Hepatocyte (in vitro differentiated cells): ENCODE data around the gene TAF4. TPM values are rescaled to one million over a fixed set of nuclear protein-coding genes. Genes with fewer than 3 reads are reported as not detected.

Experiments
- DNase-seq: peaks from one replicate; pipeline ENCODE4 v3.0.0-alpha.2; 2016; ENCODE audit warnings: low spot score
- H2AFZ ChIP-seq: fragments of 200-600 bp; sonication (generic); 2 replicates; pipeline ENCODE4 v1.6.0; 2016; ENCODE audit warnings: antibody characterized with exemption, mild to moderate bottlenecking
- H3K27ac ChIP-seq: fragments of 200-600 bp; sonication (generic); 2 replicates; pipeline ENCODE4 v1.5.1; 2016; ENCODE audit warnings: mild to moderate bottlenecking
- H3K27me3 ChIP-seq: fragments of 200-600 bp; sonication (generic); 2 replicates; pipeline ENCODE4 v1.6.1; 2016
- H3K36me3 ChIP-seq: fragments of 200-600 bp; sonication (generic); replicated peaks from 2 replicates; pipeline ENCODE4 v1.5.1; 2016; ENCODE audit warnings: low read depth; ENCODE audit not compliant: insufficient read depth
- H3K4me1 ChIP-seq: fragments of 200-600 bp; sonication (generic); 2 replicates; pipeline ENCODE4 v1.5.1; 2016; ENCODE audit warnings: mild to moderate bottlenecking, moderate library complexity; ENCODE audit not compliant: insufficient read depth
- H3K4me2 ChIP-seq: fragments of 200-600 bp; sonication (generic); 2 replicates; pipeline ENCODE4 v1.6.0; 2016
- H3K4me3 ChIP-seq: fragments of 200-600 bp; sonication (generic); 2 replicates; pipeline ENCODE4 v1.5.1; 2016; ENCODE audit warnings: mild to moderate bottlenecking
- H3K79me2 ChIP-seq: fragments of 200-600 bp; sonication (generic); 2 replicates; pipeline ENCODE4 v1.6.0; 2017; ENCODE audit warnings: mild to moderate bottlenecking
- H3K9me2 ChIP-seq: fragments of 200-600 bp; sonication (generic); replicated peaks from 2 replicates; pipeline ENCODE4 v1.6.0; 2017; ENCODE audit warnings: mild to moderate bottlenecking; ENCODE audit not compliant: insufficient read depth
- H3K9me3 ChIP-seq: fragments of 200-600 bp; sonication (generic); 2 replicates; pipeline ENCODE4 v1.5.1; 2016; ENCODE audit warnings: low read depth, mild to moderate bottlenecking
- H4K20me1 ChIP-seq: fragments of 200-600 bp; sonication (generic); 2 replicates; pipeline ENCODE4 v1.6.0; 2016; ENCODE audit warnings: mild to moderate bottlenecking; ENCODE audit not compliant: insufficient read depth, poor library complexity, severe bottlenecking
- CTCF ChIP-seq: fragments of 200-600 bp; sonication (generic); IDR thresholded peaks from 2 replicates; pipeline ENCODE4 v1.5.1; 2016; ENCODE audit warnings: antibody characterized with exemption, mild to moderate bottlenecking; ENCODE audit not compliant: poor library complexity
- EZH2 ChIP-seq: fragments of 200-600 bp; sonication (generic); IDR thresholded peaks from 2 replicates; pipeline ENCODE4 v1.6.1; 2016; ENCODE audit warnings: antibody characterized with exemption, mild to moderate bottlenecking, borderline replicate concordance
- EZH2phosphoT487 ChIP-seq: fragments of 200-600 bp; sonication (generic); IDR thresholded peaks from one replicate; pipeline ENCODE4 v1.6.1; 2018; ENCODE audit warnings: antibody characterized with exemption, mild to moderate bottlenecking, low read depth, moderate library complexity; ENCODE audit not compliant: unreplicated experiment, severe bottlenecking
- WGBS: methylation state at CpG from one replicate; pipeline ENCODE4 v1.1.6; 2016; ENCODE audit warnings: low lambda C conversion rate; ENCODE audit errors: missing lambda C conversion rate; 5-methylcytosine and 5-hydroxymethylcytosine counted together
- polyA plus RNA-seq: library from polyadenylated mRNA; unstranded; fragments of >200 nt; fragmentation: Nextera tagmentation; extraction: Ambion mirVana; gene quantifications from 2 replicates; pipeline ENCODE4 v1.2.1, GENCODE V29; 2016
- total RNA-seq: library from RNA; depleted of rRNA; stranded (reverse); fragments of >200 nt; gene quantifications from 2 replicates; pipeline ENCODE4 v1.2.3, GENCODE V29; 2014

TAF4 gene
- total and polyA plus RNA-seq, 2 experiments from 2014 or later: 2.9 to 6.6 TPM

DNA sequence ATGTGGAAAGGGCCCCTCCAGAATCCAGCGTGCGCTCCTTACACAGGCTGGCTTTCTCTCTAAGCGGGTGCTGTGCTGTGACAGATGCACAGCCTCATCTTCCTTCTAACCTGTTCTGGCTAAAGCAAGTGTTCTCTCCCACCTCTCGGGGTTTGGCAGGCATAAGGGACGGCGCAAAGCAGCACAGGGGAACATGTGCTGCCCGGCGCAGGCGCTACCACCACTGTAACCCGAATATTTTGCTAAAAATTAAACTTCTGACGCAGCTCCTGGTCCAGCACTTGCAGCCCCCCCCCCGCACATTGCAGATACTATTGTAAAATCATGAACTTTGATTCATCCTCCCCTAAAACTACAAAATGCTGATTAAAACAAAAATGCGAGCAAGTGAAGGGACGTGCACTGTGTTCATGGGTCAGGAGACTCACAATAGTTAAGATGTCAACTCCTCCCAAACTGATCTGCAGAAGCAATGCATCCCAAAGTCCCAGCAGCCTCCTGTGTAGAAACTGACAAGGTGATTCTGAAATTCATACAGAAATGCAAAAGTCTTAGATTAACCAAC, 43.0 kb downstream of the TAF4 start:
- no peak overlapping the region for H3K4me3 ChIP-seq
- H3K79me2 ChIP-seq: peaks cover 100% of the 10 kb centered on the region
- no peaks in the 10 kb centered on the region for H3K9me2 ChIP-seq
- no peak overlapping the region for H2AFZ ChIP-seq
- no peaks in the 10 kb centered on the region for H3K27me3 ChIP-seq
- H4K20me1 ChIP-seq: peaks cover 83% of the 10 kb centered on the region
- no peak overlapping the region for H3K4me2 ChIP-seq
- no peaks in the 10 kb centered on the region for H3K36me3 ChIP-seq
- peaks cover 8% of the 10 kb centered on the region for H3K4me1 ChIP-seq
- H3K27ac ChIP-seq: no peak overlapping the region
- 92% methylated on average over 14 of the region's 14 CpGs for WGBS
- no peak for DNase-seq
- H3K9me3 ChIP-seq: no peaks in the 10 kb centered on the region
- TF ChIP-seq CTCF: no peak
- no peak for TF ChIP-seq EZH2
- no peak for TF ChIP-seq EZH2phosphoT487

DNA sequence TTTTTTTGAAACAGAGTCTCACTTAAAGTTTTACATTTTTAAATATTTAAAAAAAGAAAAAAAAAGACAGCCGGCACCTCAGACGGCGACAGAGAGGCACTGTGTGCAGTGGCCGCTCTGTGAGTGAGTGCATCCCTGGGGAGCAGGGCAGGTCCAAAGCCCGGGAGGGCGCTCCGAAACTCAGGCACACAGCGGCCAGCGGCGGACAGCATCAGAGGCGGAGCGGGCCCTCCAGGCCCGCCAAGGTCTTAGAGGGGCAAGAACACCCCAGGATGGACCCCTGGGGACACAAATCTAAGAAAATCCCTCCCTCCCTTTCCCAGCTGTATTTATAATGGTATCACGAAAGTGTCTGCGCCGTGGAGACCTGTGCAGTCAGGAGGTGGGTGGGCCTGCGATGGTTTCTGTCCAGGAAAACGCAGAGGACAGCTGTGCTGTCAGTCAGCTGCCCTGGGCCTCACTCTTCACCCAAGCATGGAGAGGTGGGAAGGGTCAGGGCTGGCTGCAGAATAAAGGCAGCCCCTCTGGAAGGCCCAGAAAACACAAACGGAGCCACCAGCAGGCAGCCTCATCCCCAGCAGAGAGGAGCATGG, 43.8 kb downstream of the TAF4 start:
- Histone ChIP-seq H3K79me2 (peaks cover 99% of the 10 kb centered on the region), H3K4me2 (no peak overlapping the region), H3K27ac (no peak overlapping the region), H3K4me3 (no peak overlapping the region), H3K9me2 (no peaks in the 10 kb centered on the region), H4K20me1 (peaks cover 77% of the 10 kb centered on the region), H3K9me3 (no peaks in the 10 kb centered on the region), H3K27me3 (no peaks in the 10 kb centered on the region), H3K36me3 (no peaks in the 10 kb centered on the region), H2AFZ (no peak overlapping the region), H3K4me1 (peaks cover 8% of the 10 kb centered on the region)
- no peak for DNase-seq
- 91% methylated on average over 19 of the region's 19 CpGs for WGBS
- TF ChIP-seq EZH2: no peak
- TF ChIP-seq CTCF: no peak
- TF ChIP-seq EZH2phosphoT487: no peak

DNA sequence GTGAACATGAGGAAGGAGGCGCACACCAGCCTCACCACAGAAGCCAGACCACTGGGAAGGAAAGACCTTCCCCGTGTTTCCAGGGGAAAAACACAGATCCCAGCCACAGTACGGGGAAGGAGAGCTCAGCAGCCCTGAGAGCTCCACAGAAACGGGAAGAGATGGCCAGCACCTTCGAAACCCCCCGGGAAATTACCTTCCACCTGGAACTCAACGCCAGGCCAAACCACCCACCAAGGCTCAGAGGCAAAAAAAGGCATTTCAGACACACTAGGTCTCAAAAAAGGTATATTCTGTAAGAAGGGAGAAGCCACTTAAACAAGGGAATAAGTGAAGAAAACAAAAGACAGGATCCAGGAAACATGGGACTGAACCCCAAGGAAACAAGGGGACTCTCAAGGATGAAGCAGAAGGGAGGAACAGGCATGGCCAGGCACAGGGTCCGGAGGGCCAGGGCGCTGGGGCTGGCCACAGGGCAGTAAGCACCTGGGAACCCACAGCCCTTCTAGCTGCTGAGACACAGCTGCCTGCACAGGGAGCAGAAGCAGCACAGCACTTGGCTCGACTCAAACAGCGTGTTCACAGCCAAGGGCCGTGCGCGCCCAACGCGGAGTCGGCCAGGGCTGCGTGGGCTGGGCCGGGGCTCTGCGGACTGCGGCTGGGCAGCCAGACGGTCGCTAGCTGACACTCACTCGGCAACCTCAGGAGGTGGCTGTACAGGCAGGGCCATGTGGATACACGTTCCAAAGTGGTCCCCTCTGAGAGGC, 44.6 kb downstream of the TAF4 start:
- DNase-seq: no peak
- Histone ChIP-seq H3K4me3 (no peak overlapping the region), H2AFZ (no peak overlapping the region), H3K9me3 (no peaks in the 10 kb centered on the region), H3K4me1 (peaks cover under 1% of the 10 kb centered on the region), H3K79me2 (peaks cover 99% of the 10 kb centered on the region), H3K27ac (no peak overlapping the region), H3K36me3 (no peaks in the 10 kb centered on the region), H3K9me2 (no peaks in the 10 kb centered on the region), H3K4me2 (no peak overlapping the region), H4K20me1 (peaks cover 70% of the 10 kb centered on the region), H3K27me3 (no peaks in the 10 kb centered on the region)
- TF ChIP-seq EZH2phosphoT487 (no peak), EZH2 (no peak), CTCF (no peak)
- 89% methylated on average over 25 of the region's 25 CpGs for WGBS
